Fibroblast of pulmonary artery (primary cell): ENCODE measurements around the gene DOK4.

Experiments used
- DNase-seq: peaks from one replicate; pipeline ENCODE4 v3.0.0-alpha.2; 2010; ENCODE audit warnings: low read depth
- H3K4me3 ChIP-seq: replicated peaks from 2 replicates; pipeline ENCODE4 v1.5.1; 2011; ENCODE audit warnings: low read depth, mild to moderate bottlenecking, control low read depth, low read length, moderate library complexity
- TF ChIP-seq, protein P1 (sequence below): IDR thresholded peaks from 2 replicates; pipeline ENCODE4 v1.5.1; 2011; ENCODE audit warnings: mild to moderate bottlenecking, control low read depth, low read length, inconsistent platforms; ENCODE audit errors: missing control alignments

Gene DOK4

DNA sequence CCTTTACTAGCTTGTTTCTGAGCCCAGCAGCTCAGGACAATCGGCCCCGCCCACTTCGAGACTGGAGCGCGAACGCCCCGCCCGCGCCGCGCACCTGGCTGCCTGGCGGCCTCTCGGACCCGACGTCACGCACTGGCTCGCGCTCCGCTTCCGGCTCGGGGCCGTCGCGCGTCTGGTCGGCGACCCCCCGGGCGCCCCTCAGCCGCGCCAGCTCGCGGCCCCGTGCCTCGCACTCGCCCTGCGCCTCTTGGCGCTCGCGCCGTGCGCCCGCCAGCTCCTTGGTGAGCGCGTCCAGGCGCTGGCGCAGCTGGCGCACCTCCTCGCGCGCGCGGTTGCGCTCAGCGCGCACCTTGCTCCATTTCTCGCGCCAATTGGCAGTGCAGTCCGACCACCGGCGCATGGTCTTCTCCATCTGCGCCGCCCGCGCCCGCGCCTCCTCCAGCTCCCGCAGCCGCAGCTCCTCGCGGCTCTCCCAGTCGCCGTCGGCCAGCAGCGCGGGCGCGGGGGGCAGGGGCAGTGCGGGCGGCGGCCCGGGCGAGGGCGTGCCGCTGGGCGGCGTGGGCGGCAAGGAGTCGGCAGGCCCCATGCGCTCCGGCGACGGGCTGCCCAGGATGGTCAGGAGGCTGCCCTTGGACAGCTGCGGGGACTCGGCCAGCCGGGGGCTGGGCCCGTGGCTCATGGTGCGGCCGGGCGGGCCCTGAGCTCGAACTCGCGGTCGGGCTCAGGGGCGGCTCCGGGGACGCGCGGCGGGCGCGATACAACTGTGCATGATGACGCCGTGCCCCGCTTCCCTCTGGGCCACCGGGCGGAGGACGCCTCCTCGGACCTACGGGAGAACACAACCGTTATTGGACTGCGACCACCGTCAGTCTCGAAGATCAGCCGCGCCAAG is 42.5 kb upstream of the DOK4 start:
- TF ChIP-seq, protein P1, sequence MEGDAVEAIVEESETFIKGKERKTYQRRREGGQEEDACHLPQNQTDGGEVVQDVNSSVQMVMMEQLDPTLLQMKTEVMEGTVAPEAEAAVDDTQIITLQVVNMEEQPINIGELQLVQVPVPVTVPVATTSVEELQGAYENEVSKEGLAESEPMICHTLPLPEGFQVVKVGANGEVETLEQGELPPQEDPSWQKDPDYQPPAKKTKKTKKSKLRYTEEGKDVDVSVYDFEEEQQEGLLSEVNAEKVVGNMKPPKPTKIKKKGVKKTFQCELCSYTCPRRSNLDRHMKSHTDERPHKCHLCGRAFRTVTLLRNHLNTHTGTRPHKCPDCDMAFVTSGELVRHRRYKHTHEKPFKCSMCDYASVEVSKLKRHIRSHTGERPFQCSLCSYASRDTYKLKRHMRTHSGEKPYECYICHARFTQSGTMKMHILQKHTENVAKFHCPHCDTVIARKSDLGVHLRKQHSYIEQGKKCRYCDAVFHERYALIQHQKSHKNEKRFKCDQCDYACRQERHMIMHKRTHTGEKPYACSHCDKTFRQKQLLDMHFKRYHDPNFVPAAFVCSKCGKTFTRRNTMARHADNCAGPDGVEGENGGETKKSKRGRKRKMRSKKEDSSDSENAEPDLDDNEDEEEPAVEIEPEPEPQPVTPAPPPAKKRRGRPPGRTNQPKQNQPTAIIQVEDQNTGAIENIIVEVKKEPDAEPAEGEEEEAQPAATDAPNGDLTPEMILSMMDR, result no peak
- DNase-seq, result no peak
- no peak overlapping the region for H3K4me3 ChIP-seq

DNA sequence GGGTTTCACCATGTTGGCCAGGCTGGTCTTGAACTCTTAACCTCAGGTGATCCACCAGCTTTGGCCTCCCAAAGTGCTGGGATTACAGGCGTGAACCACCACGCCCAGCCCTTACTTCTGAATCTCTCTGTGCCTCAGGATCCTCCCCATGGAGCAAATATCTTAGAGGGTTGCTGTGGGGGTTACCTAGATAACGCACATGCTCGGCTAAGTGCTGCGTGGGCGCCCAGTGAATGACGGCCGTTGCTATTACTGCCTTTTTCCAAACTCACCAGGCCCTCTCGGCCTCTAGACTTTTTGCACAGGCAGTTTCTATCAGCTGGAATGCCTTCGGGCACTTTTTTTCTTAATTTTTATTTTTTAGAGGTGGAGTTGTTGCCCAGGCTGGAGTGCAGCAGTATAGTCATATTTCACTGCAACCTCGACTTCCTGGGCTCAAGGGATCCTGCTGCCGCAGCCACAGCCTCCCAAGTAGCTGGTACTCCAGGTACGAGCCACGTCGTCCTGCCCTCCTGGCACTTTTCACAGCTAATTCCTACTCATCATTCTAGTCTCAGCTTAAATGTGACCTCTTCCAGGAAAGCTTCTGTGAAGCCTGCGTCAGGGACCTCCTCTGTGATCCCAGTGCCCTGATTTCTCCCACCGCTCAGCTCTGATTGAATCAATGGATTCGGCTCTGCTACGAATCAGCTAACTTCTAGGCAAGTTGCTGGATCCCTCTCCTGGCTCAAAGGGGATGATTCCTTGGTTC is 41.5 kb upstream of the DOK4 start:
- no peak overlapping the region for H3K4me3 ChIP-seq
- DNase-seq, result no peak
- TF ChIP-seq, protein P1, result no peak

DNA sequence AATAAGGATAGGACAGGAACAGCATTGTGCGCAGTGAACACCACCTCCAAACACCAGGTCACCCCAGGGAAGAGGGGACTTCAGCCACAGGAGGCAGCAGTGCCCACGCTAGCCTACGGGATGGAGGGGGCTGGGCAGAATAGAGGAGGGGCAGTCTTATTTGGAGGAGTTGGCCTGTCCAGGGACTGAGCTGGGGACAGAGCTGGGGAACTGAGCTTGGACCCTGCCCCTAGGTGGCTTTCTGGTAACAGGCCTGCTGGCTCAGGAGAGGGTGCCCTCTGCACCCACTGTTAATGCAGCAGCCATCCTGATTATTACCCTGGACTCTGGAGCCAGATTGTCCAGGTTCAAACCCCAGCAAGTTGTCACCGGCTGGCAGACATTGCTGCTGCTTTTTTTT is 40.7 kb upstream of the DOK4 start:
- no peak overlapping the region for H3K4me3 ChIP-seq
- DNase-seq, result no peak
- TF ChIP-seq, protein P1, result no peak

DNA sequence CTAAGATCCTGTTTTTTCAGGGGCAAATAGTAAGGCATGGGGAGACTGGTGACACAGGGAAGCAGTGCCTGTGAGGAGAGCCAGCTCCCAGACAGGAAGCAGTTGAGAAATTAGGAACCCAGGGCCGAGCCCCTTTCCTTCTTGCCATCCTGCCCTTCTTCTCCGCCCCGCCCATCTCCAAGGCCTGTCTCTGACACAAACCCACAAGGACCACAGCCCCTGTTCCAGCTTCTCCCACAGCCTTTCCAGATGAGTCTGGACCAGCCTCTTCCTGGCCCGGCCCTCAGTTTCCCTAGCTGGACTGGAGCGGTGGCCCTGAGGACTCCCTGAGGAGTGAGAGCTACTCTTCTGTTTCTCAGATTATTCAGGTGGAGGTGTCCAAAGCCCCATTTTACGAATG is 40.2 kb upstream of the DOK4 start:
- TF ChIP-seq, protein P1, result no peak
- DNase-seq, result no peak
- H3K4me3 ChIP-seq, result no peak overlapping the region

DNA sequence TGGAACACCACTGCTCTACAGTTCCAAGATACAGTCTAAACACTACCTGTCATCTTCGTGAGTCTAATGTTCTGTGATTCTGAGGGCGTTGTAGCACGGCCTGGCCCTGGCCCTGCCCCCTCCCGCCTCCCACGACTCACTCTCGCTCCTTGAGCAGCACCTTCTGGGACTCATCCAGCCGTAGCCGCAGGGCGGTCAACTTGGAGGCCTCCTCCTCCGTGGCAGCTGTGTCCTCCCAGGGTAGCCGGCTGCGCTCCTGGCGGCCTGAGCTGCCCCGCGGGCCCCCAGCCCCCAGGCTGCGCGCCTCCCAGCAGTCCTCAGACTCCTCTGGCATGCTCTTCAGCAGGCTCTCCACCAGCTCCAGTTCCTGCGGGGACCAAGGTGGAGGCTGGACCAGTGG is 39.5 kb upstream of the DOK4 start:
- TF ChIP-seq, protein P1, result no peak
- DNase-seq, result no peak
- no peak overlapping the region for H3K4me3 ChIP-seq

DNA sequence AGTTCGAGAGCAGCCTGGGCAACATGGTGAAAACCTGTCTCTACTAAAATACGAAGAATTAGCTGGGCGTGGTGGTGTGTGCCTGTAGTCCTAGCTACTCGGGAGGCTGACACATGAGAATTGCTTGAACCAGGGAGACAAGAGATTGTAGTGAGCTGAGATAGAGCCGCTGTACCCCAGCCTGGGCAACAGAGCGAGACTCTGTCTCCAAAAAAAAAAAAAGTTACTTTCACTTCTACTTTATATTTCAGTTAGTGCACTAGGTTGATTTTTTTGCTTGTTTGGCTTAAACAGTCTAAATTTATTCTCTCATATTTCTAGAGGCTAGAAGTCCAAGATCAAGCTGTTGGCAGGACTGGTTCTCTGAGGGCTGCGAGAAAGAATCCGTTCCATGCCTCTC is 36.7 kb upstream of the DOK4 start:
- H3K4me3 ChIP-seq, result no peak overlapping the region
- DNase-seq, result no peak
- TF ChIP-seq, protein P1, result no peak
